Measurements from ENCODE around the gene ERG.

ERG gene

DNA sequence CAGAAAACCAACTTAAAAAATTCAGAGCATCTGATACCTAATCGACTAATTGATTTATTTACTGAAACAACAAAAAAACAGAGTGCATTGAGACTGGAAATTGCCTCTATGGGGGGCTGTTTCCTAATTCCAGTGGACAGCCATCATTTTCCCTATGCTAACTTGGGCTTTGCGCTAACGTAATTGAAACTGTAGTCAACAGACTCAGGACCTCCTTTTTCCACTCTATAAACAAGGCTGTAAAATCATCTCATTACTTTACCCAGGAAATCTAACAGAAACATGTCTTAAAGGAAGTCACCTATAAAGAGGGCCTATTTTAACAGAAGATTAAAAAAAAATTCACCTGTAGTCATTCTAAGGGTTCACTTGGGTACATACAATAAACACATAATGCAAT, 2.1 kb downstream of the ERG start:
- no peak for DNase-seq

GRCh38 chr21:38495696-38496095, 2.6 kb downstream of the ERG start:
- no peak for DNase-seq

DNA sequence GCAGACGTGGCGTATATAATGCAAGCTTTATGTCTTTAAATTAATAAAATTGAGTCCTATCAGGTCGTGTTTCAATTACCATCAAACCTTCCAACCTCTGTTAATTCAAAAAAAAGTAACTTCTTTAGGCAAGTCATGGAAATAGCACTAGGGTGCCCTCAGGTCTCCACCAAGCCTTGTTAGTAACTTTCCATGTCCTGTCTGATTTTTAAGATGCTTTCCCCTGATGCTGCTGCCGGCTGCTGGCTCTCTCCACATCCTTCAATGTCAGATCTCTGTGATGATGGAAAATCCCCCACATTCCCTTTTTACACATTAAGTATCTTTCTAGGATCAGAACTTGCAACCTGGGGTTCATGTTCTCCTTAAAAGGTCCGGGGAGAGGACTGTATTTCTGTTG, 3.0 kb downstream of the ERG start:
- no peak for DNase-seq

DNA sequence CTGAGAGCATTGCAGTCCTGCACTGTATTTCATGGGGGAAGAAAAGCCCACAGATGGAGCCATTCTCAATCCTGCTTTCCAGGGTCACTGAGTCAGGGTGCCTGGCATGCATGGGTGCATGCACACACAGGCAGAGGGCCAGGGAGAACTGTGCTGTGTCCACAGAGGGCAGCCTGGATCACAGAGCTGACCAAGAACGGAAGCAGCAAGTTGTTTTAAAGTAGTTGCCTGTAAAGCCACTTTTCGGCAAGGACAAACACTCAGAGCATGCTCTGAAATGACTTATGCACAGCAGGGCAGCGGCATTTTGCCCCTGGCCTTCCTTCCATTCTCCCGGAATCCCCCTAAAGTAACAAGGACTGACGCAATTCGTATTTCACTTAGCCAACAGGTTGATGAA, 3.6 kb downstream of the ERG start:
- DNase-seq = no peak

- DNase-seq = no peak
These were observed 4.0 kb downstream of the ERG start for GRCh38 chr21:38494251-38494642.

- no peak for DNase-seq
These were observed 4.6 kb downstream of the ERG start for GRCh38 chr21:38493549-38494250.

GRCh38 chr21:38492007-38492406, 6.3 kb downstream of the ERG start:
- DNase-seq = no peak

GRCh38 chr21:38491536-38491935, 6.7 kb downstream of the ERG start:
- no peak for DNase-seq

DNA sequence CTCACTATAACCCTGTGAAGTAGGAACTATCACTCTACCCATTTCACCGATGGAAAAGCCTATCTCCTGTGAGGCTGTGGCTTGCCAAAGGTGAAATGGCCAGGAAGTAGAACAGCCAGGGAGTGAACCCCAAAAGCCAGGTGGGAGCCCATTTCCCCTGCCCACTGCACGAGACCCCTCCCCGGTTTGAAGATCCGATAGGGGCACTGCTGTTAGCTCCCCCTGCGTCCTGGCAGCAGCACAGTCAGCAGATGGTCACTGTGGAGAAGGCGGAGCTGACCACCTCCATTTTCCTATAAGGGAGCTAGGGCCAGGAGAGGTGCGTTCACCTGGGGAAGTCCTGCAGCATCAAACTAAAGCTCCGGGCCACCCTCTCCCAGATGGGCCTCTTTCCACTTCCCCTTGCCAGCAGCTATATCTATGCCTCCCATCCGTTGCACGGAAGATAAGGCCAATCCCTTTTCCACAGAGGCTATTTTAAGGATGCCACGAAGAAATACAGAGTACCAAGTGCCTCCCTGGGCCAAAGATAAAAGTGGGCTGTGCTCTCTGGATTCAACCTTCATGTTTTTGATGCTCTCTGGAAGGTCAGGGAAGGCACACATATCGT, 7.8 kb downstream of the ERG start:
- no peak for DNase-seq

GRCh38 chr21:38489729-38490128, 8.5 kb downstream of the ERG start:
- no peak for DNase-seq

DNA sequence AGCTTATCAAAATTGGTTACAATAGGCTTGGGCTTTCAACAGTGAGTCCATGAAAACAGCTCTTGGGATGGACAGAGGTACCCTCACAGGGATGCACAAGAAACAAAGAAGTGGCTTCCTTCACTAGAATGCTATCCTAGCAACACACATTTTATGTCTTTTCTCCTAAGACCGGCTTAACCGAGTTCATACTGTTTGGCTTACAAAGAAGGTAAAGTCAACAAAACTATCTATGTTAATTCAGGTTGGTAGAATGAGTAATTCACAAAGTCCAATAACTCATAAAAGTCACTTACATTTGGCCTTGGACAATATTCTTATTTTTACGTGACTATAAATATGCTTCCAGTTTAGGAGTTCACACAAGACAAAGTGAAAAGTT, 9.0 kb downstream of the ERG start:
- no peak for DNase-seq

- no peak for DNase-seq
These were observed 9.5 kb downstream of the ERG start for GRCh38 chr21:38488640-38489270.

- no peak for DNase-seq
These were observed 10.2 kb downstream of the ERG start for GRCh38 chr21:38487901-38488639.

- DNase-seq = no peak
These were observed 11.6 kb downstream of the ERG start for GRCh38 chr21:38486706-38487105.

DNA sequence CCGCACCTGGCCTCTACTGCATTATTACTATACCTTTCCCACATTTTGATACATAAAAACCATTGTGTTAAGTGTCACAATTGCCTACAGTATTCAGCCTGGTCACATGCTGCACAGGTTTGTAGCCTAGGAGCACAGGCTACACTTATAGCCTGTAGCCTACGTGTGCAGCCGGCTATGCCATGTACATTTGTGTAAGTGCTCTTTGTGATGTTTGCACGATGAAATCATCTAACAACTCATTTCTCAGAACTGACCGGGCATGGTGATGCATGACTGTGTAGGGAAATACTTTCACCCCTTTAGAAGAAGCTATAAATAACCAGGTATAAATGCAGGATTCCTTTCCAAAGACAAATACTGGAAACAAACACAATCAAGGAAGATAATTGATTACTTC, 12.1 kb downstream of the ERG start:
- peak; percentile 26 for DNase-seq

DNA sequence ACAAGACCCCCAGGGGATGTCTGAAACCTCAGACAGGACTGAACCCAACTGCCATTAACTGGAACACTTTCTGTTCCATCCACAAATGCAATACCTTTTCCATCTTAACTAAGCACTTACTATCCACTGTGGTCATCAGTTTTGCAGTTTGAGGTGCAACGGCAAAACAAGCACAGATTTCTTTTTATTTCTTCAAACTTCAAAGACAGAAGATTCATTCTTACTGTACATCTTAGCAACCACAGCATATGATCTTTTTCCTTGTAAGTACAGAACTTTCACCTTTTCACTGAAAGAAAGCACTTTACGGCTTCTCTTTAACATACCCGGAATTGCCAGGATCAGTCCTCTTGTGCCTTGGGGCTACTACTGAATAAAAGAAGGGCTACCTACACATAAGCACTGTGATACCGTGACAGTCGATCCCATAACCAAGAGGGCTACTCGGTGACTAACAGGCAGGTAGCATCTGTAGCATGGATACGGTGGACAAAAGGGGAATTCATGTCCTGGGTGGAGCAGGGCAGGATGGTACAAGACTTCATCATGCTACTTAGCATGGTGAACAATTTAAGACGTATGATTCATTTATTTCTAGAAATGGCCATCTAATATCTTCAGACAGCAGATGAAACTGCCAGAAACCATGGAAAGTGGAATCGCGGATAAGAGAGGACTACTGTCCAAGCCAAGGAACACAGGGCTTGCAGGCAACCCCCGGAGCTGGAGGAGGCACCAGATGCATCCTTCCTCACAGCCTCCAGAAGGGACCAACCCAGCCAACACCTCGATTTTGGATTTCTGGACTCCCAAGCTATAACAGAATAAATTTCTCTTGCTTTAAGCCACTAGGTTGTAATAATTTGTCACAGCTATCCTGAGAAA, 18.4 kb downstream of the ERG start:
- no peak for DNase-seq

- no peak for DNase-seq
These were observed 19.5 kb downstream of the ERG start for GRCh38 chr21:38478782-38479181.

- no peak for DNase-seq
These were observed 21.1 kb downstream of the ERG start for GRCh38 chr21:38477226-38477625.

DNA sequence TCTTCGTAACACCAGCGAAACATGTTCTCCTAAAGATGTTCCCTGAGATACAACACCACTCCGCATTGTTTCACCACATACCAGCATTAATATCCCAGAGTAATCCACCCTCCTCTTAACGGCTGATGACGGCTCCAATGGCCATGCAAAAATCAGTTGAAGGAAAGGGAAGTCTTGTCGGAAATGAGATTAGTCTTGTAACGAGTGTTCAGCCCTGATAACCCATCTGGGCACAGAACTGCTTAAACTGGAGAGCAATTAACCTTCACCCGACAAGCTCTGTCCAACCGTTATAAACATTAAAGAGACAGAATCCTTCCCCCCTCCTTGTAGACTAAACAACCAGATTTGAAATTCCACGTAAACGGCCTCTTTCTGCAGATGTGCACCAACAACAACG, 21.9 kb downstream of the ERG start:
- no peak for DNase-seq

DNA sequence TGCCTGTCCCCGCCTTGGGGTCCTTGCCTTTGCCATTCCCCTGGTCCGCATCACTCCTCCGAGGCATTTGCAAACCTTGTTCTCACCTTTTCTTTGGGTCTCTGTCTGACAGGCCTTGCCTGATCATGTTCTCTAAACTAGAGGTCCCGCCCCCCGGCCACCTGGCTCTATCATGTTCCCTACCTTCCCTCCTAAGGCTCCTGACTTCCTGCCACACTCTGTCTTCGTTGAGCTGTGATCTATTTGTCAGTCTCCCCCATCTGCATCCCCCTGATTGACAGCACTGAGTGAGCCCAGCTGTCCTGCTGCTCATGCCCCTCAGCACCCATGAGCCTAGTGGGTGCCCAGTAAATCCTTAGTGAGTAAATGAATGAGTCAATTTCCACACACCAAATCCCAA, 22.8 kb downstream of the ERG start:
- DNase-seq = no peak

DNA sequence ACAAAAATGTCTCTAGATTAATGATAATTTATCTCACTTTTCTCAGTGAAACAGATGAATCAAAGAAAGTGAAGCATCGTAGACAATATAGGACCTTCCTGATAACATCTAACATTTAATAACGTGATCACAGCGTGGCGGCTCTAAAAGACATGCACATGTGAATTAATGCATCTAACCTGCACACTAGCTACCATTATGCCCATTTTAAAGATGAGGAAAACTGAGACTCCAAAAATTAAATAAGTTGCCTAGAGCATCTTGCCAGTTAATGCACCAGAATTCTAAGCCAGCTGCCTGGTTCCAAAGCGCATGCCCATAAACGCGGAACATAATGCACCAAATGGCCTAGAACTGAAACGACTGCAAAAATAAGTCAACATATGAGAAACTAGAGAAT, 23.5 kb downstream of the ERG start:
- no peak for DNase-seq

DNA sequence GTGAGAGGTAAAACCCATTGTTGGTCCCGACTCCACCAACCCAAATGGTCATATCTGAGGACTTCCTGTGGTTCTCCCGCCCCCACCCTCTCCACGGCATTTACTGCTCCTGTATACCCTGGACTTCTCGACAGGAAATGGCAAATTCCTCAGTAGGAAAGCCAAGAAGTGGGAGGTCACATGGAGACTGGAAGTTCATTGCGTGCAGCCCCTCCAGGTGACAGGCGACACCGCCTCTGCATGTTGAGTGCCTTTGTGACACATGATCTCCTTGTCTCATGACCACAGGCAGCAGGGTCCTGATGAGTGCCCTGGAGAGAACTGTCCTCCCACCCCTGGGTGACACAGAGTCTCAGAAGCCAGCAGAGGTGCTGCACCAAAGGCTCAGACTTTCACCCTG, 24.2 kb downstream of the ERG start:
- no peak for DNase-seq
